ENCODE results near the gene TK1.

TK1 gene

DNA sequence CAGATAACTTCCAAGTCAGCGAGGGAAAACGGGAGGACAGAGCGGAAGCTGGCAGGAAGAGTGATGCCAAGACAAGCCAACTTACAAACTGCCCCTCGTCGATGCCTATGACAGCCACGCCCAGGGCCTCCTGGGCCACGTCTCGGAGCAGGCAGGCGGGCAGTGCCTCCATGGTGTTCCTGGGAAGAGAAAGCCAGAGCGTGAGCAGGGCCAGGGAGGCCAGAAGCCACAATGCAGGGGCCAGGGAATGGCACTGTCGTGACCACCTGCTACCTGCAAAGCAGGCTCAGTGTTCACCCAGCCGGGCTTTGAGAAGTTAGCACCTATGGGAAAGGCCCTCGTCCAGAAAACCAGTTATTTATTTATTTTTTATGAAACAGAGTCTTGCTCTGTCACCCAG is 4.3 kb downstream of the TK1 start:
- Histone ChIP-seq H2AFZ (ENCODE audit: low read depth, low read length) (no peak overlapping the region), H3K4me2 (ENCODE audit: insufficient read depth, low read length) (no peak overlapping the region), H3K27me3 (ENCODE audit: insufficient read depth, low read length, poor library complexity) (no peaks in the 10 kb centered on the region), H3K79me2 (ENCODE audit: insufficient read depth, low read length) (peaks cover 55% of the 10 kb centered on the region), H3K4me3 (ENCODE audit: low read depth in 1 of 2, low read length in 2 of 2) (no peak overlapping the region), H3K4me1 (ENCODE audit: insufficient read depth, low read length) (peaks cover 49% of the 10 kb centered on the region), H3K36me3 (ENCODE audit: insufficient read depth, low read length) (peaks cover 77% of the 10 kb centered on the region), H3K9ac (ENCODE audit: low read depth, low read length) (no peak overlapping the region), H3K9me3 (ENCODE audit: insufficient read depth, low read length, severe bottlenecking) (no peaks in the 10 kb centered on the region), H3K27ac (ENCODE audit: low read length) (no peak overlapping the region), H4K20me1 (ENCODE audit: insufficient read depth, low read length) (peaks cover 30% of the 10 kb centered on the region)
- no peak for TF ChIP-seq EZH2 (IDR thresholded peaks at IDR 0.05; ENCODE audit: borderline replicate concordance, low read depth, low read length, severe bottlenecking)
- TF ChIP-seq, protein P1, sequence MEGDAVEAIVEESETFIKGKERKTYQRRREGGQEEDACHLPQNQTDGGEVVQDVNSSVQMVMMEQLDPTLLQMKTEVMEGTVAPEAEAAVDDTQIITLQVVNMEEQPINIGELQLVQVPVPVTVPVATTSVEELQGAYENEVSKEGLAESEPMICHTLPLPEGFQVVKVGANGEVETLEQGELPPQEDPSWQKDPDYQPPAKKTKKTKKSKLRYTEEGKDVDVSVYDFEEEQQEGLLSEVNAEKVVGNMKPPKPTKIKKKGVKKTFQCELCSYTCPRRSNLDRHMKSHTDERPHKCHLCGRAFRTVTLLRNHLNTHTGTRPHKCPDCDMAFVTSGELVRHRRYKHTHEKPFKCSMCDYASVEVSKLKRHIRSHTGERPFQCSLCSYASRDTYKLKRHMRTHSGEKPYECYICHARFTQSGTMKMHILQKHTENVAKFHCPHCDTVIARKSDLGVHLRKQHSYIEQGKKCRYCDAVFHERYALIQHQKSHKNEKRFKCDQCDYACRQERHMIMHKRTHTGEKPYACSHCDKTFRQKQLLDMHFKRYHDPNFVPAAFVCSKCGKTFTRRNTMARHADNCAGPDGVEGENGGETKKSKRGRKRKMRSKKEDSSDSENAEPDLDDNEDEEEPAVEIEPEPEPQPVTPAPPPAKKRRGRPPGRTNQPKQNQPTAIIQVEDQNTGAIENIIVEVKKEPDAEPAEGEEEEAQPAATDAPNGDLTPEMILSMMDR (IDR thresholded peaks at IDR 0.05; ENCODE audit: borderline replicate concordance, extremely low read depth, low read length, poor library complexity, severe bottlenecking): no peak
- DNase-seq (no peak), ATAC-seq (ENCODE audit: insufficient read depth, low read depth) (no peak)

DNA sequence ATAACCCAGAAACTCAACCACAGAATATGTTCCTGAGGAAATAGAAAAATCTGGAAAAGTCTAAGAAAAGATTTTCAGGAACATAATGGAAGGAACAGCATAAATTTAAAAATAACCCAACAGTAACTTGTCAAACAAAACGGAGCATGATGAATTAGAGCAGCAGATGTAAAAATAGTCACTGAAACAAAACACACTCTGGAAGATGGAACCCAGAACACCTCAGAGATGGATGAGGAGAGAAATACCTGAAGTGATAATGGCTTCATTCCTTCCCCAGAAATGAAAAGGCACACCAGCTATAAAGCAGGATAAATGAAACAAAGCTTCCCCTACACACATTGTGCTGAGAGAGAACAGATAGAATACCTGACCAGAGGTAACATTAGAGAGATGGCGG is 6.3 kb downstream of the TK1 start:
- no peak overlapping the region for H3K4me2 ChIP-seq (ENCODE audit: insufficient read depth, low read length)
- no peak overlapping the region for H3K27ac ChIP-seq (ENCODE audit: low read length)
- ATAC-seq (ENCODE audit: insufficient read depth, low read depth): no peak
- TF ChIP-seq, protein P1 (IDR thresholded peaks at IDR 0.05; ENCODE audit: borderline replicate concordance, extremely low read depth, low read length, poor library complexity, severe bottlenecking): no peak
- TF ChIP-seq EZH2 (IDR thresholded peaks at IDR 0.05; ENCODE audit: borderline replicate concordance, low read depth, low read length, severe bottlenecking): no peak
- no peaks in the 10 kb centered on the region for H3K27me3 ChIP-seq (ENCODE audit: insufficient read depth, low read length, poor library complexity)
- DNase-seq: no peak
- peaks cover 34% of the 10 kb centered on the region for H3K4me1 ChIP-seq (ENCODE audit: insufficient read depth, low read length)
- H3K4me3 ChIP-seq (ENCODE audit: low read depth in 1 of 2, low read length in 2 of 2): no peak overlapping the region
- H3K9me3 ChIP-seq (ENCODE audit: insufficient read depth, low read length, severe bottlenecking): no peaks in the 10 kb centered on the region
- H3K79me2 ChIP-seq (ENCODE audit: insufficient read depth, low read length): peaks cover 39% of the 10 kb centered on the region
- no peak overlapping the region for H3K9ac ChIP-seq (ENCODE audit: low read depth, low read length)
- peaks cover 31% of the 10 kb centered on the region for H4K20me1 ChIP-seq (ENCODE audit: insufficient read depth, low read length)
- no peak overlapping the region for H2AFZ ChIP-seq (ENCODE audit: low read depth, low read length)
- H3K36me3 ChIP-seq (ENCODE audit: insufficient read depth, low read length): peaks cover 92% of the 10 kb centered on the region

DNA sequence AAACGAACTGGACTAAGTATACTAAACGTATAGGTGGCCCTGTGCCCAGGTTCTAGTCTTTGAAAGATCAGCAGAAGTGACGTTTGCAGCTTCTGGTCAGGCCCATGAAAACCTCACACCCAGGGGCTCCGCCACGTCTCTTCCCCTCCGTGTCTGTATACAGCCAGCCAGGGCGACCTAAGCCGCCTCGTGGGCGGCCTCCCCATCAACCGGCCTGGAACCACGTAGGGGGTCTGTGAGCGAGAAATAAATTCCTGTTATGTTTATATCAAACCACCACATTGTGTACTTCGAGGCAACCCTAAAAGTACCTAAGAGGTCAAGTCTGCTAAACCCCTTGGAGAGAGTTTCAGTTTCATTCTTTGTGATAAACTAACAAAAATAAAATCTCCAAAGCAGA is 6.8 kb downstream of the TK1 start:
- Histone ChIP-seq H3K27ac (ENCODE audit: low read length) (no peak overlapping the region), H3K4me1 (ENCODE audit: insufficient read depth, low read length) (peaks cover 29% of the 10 kb centered on the region), H3K9ac (ENCODE audit: low read depth, low read length) (no peak overlapping the region), H2AFZ (ENCODE audit: low read depth, low read length) (no peak overlapping the region), H3K79me2 (ENCODE audit: insufficient read depth, low read length) (peaks cover 34% of the 10 kb centered on the region), H4K20me1 (ENCODE audit: insufficient read depth, low read length) (peaks cover 27% of the 10 kb centered on the region), H3K27me3 (ENCODE audit: insufficient read depth, low read length, poor library complexity) (no peaks in the 10 kb centered on the region), H3K4me3 (ENCODE audit: low read depth in 1 of 2, low read length in 2 of 2) (no peak overlapping the region), H3K9me3 (ENCODE audit: insufficient read depth, low read length, severe bottlenecking) (no peaks in the 10 kb centered on the region), H3K36me3 (ENCODE audit: insufficient read depth, low read length) (peaks cover 92% of the 10 kb centered on the region), H3K4me2 (ENCODE audit: insufficient read depth, low read length) (no peak overlapping the region)
- DNase-seq (no peak), ATAC-seq (ENCODE audit: insufficient read depth, low read depth) (no peak)
- no peak for TF ChIP-seq EZH2 (IDR thresholded peaks at IDR 0.05; ENCODE audit: borderline replicate concordance, low read depth, low read length, severe bottlenecking)
- TF ChIP-seq, protein P1 (IDR thresholded peaks at IDR 0.05; ENCODE audit: borderline replicate concordance, extremely low read depth, low read length, poor library complexity, severe bottlenecking): no peak

DNA sequence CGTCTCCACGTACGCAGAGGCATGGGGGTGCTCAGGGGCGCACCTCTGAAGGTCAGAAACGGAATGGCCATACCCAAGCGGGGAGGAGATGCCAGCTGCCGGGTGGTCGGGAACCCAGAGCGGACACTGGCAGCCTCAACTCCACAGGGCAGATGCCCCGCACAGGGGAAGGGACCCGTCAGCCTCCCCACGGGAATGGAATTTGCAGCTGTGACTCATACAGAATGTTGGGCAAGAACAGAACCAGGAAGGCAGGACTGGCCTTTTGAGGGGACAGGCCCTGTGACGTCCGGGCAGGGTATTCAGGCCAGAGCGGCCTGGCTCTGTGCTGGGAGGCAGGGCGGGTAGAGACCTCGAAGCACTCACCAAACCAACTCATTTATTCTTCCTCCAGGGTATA is 7.5 kb downstream of the TK1 start:
- Histone ChIP-seq H4K20me1 (ENCODE audit: insufficient read depth, low read length) (peaks cover 27% of the 10 kb centered on the region), H3K9me3 (ENCODE audit: insufficient read depth, low read length, severe bottlenecking) (no peaks in the 10 kb centered on the region), H3K4me1 (ENCODE audit: insufficient read depth, low read length) (peaks cover 22% of the 10 kb centered on the region), H3K27me3 (ENCODE audit: insufficient read depth, low read length, poor library complexity) (no peaks in the 10 kb centered on the region), H3K27ac (ENCODE audit: low read length) (no peak overlapping the region), H3K4me3 (ENCODE audit: low read depth in 1 of 2, low read length in 2 of 2) (no peak overlapping the region), H3K4me2 (ENCODE audit: insufficient read depth, low read length) (no peak overlapping the region), H3K9ac (ENCODE audit: low read depth, low read length) (no peak overlapping the region), H3K36me3 (ENCODE audit: insufficient read depth, low read length) (peaks cover 92% of the 10 kb centered on the region), H2AFZ (ENCODE audit: low read depth, low read length) (no peak overlapping the region), H3K79me2 (ENCODE audit: insufficient read depth, low read length) (peaks cover 27% of the 10 kb centered on the region)
- DNase-seq (no peak), ATAC-seq (ENCODE audit: insufficient read depth, low read depth) (no peak)
- TF ChIP-seq, protein P1 (IDR thresholded peaks at IDR 0.05; ENCODE audit: borderline replicate concordance, extremely low read depth, low read length, poor library complexity, severe bottlenecking): no peak
- no peak for TF ChIP-seq EZH2 (IDR thresholded peaks at IDR 0.05; ENCODE audit: borderline replicate concordance, low read depth, low read length, severe bottlenecking)

Measured in DND-41 (cell line).